ENCODE measurements around the gene FGFBP3. TPM values are rescaled to one million over a fixed set of nuclear protein-coding genes. Genes with fewer than 3 reads are reported as not detected.

FGFBP3 gene
- total and polyA plus RNA-seq, 8 donors, result 0.76 to 4.2 (median 3.6) TPM

DNA sequence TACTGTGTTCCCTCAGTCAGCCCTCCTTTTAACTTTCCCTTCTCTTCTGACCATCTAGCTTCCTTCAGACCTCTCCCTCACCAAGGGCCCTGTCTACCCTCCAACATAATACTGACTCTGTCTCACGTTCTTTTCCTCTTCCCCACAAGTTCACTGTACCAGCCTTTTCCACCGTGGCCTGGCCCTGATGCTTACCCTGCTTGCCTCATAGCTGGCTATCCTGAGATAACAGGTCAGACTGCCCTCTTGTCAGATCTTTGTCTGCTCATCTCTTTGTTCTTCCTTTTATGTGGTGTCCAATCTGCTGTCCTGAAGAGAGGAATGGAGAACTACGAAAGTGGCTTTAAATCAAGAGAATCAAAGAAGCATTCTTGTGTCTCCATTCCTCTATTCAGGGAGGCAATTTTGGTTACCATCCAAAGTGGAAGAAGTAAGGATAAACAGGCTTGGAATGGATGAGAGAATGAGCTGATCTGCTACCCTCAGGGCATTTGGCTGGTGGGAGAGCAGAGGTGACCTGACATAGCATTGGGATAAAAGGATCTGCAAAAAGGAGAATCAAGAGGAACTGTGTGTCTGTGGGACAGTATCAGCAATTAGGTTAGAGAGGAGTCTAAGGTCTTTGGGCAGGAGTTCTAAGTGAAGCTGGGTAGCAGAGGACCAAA, 22.4 kb upstream of the FGFBP3 start:
- Histone ChIP-seq H3K27ac (no peak overlapping the region), H3K4me3 (no peak overlapping the region), H3K27me3 (no peaks in the 10 kb centered on the region), H3K36me3 (peaks cover 0 to 14% of the 10 kb centered on the region in 2 donors), H3K4me1 (peaks cover 9 to 50% of the 10 kb centered on the region in 2 donors), H3K9me3 (no peaks in the 10 kb centered on the region)
- TF ChIP-seq, protein P1, sequence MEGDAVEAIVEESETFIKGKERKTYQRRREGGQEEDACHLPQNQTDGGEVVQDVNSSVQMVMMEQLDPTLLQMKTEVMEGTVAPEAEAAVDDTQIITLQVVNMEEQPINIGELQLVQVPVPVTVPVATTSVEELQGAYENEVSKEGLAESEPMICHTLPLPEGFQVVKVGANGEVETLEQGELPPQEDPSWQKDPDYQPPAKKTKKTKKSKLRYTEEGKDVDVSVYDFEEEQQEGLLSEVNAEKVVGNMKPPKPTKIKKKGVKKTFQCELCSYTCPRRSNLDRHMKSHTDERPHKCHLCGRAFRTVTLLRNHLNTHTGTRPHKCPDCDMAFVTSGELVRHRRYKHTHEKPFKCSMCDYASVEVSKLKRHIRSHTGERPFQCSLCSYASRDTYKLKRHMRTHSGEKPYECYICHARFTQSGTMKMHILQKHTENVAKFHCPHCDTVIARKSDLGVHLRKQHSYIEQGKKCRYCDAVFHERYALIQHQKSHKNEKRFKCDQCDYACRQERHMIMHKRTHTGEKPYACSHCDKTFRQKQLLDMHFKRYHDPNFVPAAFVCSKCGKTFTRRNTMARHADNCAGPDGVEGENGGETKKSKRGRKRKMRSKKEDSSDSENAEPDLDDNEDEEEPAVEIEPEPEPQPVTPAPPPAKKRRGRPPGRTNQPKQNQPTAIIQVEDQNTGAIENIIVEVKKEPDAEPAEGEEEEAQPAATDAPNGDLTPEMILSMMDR (IDR thresholded peaks at IDR 0.05), result no peak
- no peak for DNase-seq
- ATAC-seq, result no peak
- intact Hi-C loops (cut with DNase I), result no loop called here

DNA sequence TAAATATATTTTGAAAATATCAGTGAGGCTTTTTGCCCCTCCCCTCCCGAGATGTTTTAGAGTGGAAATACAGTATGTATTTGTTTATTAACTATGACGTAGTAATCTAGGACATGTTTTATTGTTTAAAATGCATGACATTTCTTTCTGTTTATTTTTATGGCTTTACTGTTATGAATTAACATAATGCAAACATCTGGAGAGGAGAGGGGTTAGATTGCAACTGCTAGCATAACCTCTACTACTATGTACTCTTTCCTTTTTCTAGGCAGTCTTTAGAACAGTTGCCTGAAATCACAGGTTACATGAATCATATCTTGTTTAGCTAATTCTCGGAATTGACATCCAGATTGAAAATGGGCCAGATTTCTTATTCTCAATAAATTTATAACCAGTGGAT, 21.7 kb upstream of the FGFBP3 start:
- Histone ChIP-seq H3K4me3 (no peak overlapping the region), H3K36me3 (peaks cover 0 to 7% of the 10 kb centered on the region in 2 donors), H3K27ac (no peak overlapping the region), H3K27me3 (no peaks in the 10 kb centered on the region), H3K4me1 (peaks cover 9 to 51% of the 10 kb centered on the region in 2 donors), H3K9me3 (no peaks in the 10 kb centered on the region)
- intact Hi-C loops (cut with DNase I), result no loop called here
- ATAC-seq (no peak), DNase-seq (no peak)
- TF ChIP-seq, protein P1 (IDR thresholded peaks at IDR 0.05), result no peak

DNA sequence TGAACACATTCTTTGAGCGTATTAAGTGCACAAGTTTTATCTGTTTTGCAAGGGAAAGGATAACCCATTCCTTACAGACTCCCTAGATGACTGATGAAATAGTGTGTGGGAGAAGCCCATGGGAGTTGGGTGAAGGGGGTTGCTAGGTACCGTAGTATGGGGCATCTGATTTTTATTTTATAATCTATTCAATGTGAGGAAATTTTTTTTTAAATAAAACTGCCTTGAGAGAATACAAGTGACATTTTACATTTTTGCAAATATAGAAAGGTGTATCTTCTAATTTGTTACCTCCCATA, 15.7 kb upstream of the FGFBP3 start:
- DNase-seq (no peak), ATAC-seq (no peak)
- Histone ChIP-seq H3K36me3 (no peaks in the 10 kb centered on the region), H3K27ac (no peak overlapping the region), H3K27me3 (no peaks in the 10 kb centered on the region), H3K9me3 (no peaks in the 10 kb centered on the region), H3K4me1 (peaks cover 9 to 41% of the 10 kb centered on the region in 2 donors), H3K4me3 (peak overlapping the region; percentile 72 to 88)
- intact Hi-C loops (cut with DNase I), result no loop called here
- TF ChIP-seq, protein P1 (IDR thresholded peaks at IDR 0.05), result no peak

- peak in 2 of 4 donors; percentile 9 to 20 for DNase-seq
- H3K36me3 ChIP-seq, result no peaks in the 10 kb centered on the region
- intact Hi-C loops (cut with DNase I), result no loop called here
- peak overlapping the region; percentile 72 to 88 for H3K4me3 ChIP-seq
- peaks cover 0 to 4% of the 10 kb centered on the region in 2 donors for H3K9me3 ChIP-seq
- peaks cover 9 to 37% of the 10 kb centered on the region in 2 donors for H3K4me1 ChIP-seq
- peak overlapping the region; percentile 96 to 97 for H3K27ac ChIP-seq
- no peaks in the 10 kb centered on the region for H3K27me3 ChIP-seq
- ATAC-seq, result peak; percentile 30
- TF ChIP-seq, protein P1 (IDR thresholded peaks at IDR 0.05), result no peak
These were observed 15.1 kb upstream of the FGFBP3 start for GRCh38 chr10:91924212-91925021.
